Measurements from ENCODE around the gene ARL6IP1.

DNA sequence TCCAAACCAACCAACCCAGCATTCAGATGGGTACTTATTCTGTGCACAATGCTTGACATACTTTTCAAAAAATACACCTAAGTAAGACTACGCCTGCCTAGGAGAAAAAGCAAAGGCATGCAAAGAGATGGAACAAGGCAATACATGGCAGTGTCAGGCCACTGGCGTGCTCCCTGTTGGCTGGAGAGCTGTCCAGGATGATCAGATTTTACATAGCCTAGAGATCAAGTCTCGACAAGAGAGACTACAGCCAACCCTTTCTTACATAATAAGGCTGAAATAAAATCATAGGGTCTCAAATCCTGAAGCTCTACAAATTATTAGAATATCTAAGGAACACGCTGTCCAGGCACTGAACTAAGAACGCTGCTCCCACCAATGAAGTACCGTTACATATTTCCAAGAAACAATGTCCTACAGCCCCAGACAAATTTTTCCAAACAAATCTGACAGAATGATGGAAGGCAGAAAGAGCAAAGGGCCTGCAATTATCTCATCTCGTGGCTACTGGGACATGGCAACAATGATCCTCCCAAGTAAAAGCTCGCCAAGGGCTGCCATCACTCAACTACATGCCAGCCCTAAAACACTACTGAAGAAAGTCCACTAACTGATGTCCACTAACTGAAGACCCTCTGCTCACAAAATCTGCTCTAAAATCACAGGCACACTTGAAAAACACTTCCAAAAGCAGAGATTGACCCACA, 16.3 kb downstream of the ARL6IP1 start:
- TF ChIP-seq POLR2AphosphoS5 (IDR thresholded peaks at IDR 0.05; ENCODE audit: insufficient read depth, low read depth, low read length) (no peak), POLR2A (IDR thresholded peaks at IDR 0.05; ENCODE audit: low read depth, low read length) (no peak), EZH2 (IDR thresholded peaks at IDR 0.05; ENCODE audit: borderline replicate concordance, low read depth, low read length, severe bottlenecking) (no peak), GATA2 (IDR thresholded peaks at IDR 0.05; ENCODE audit: insufficient read depth, insufficient read length, low read depth, low read length) (no peak), FOS (IDR thresholded peaks at IDR 0.05; ENCODE audit: borderline replicate concordance, insufficient read depth, low read length) (no peak)
- TF ChIP-seq, protein P1, sequence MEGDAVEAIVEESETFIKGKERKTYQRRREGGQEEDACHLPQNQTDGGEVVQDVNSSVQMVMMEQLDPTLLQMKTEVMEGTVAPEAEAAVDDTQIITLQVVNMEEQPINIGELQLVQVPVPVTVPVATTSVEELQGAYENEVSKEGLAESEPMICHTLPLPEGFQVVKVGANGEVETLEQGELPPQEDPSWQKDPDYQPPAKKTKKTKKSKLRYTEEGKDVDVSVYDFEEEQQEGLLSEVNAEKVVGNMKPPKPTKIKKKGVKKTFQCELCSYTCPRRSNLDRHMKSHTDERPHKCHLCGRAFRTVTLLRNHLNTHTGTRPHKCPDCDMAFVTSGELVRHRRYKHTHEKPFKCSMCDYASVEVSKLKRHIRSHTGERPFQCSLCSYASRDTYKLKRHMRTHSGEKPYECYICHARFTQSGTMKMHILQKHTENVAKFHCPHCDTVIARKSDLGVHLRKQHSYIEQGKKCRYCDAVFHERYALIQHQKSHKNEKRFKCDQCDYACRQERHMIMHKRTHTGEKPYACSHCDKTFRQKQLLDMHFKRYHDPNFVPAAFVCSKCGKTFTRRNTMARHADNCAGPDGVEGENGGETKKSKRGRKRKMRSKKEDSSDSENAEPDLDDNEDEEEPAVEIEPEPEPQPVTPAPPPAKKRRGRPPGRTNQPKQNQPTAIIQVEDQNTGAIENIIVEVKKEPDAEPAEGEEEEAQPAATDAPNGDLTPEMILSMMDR (IDR thresholded peaks at IDR 0.05; ENCODE audit: extremely low read depth in 1 of 2, insufficient read depth in 1 of 2, low read depth in 1 of 2, low read length in 2 of 2) = no peak

Data from endothelial cell of umbilical vein (primary cell).